Neural crest cell (in vitro differentiated cells): ENCODE data around the gene WDR13. TPM values are rescaled to one million over a fixed set of nuclear protein-coding genes. Genes with fewer than 3 reads are reported as not detected.

Experiments
- DNase-seq: peaks from one replicate; pipeline ENCODE4 v3.0.0; 2021; ENCODE audit warnings: low read depth, mixed read lengths, low spot score
- H3K27ac Mint-ChIP-seq: one replicate; pipeline ENCODE4 v1.8.0; 2021; ENCODE audit warnings: mild to moderate bottlenecking, mixed read lengths; ENCODE audit not compliant: unreplicated experiment
- H3K27me3 Mint-ChIP-seq: 2 replicates; pipeline ENCODE4 v1.8.0; 2021; ENCODE audit warnings: low read depth, mild to moderate bottlenecking, mixed read lengths
- H3K36me3 Mint-ChIP-seq: 2 replicates; pipeline ENCODE4 v1.8.0; 2021; ENCODE audit warnings: low read depth, mild to moderate bottlenecking, mixed read lengths
- H3K4me1 Mint-ChIP-seq: 2 replicates; pipeline ENCODE4 v1.8.0; 2021; ENCODE audit warnings: mixed read lengths
- H3K4me3 Mint-ChIP-seq: one replicate; pipeline ENCODE4 v1.8.0; 2021; ENCODE audit warnings: mild to moderate bottlenecking, mixed read lengths
- H3K9me3 Mint-ChIP-seq: 2 replicates; pipeline ENCODE4 v1.8.0; 2021; ENCODE audit warnings: mixed read lengths
- total RNA-seq: library from RNA; stranded (reverse); gene quantifications from 2 replicates; pipeline ENCODE4 v1.2.1, GENCODE V29; 2021
- TF ChIP-seq, protein P1 (sequence below): fragments of 200-600 bp; sonication (generic); conservative IDR thresholded peaks from 2 replicates; pipeline ENCODE4 v1.5.0; 2021; ENCODE audit warnings: antibody characterized with exemption, mild to moderate bottlenecking

Gene WDR13
- total RNA-seq, 1 donor from 2014 or later: 75.3 TPM

DNA sequence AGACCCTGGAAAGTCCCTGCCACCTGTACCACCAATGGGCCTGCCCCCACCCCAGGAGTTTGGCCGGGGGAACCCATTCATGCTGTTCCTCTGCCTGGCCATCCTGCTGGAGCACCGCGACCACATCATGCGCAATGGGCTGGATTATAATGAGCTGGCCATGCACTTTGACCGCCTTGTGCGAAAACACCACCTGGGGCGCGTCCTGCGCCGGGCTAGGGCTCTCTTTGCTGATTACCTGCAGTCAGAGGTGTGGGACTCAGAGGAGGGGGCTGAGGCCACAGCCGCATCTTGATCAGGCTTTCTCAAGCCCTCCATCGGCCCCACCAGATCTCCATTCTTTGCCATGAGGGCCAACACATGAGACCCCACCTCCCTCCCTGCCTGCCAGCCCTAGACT is 36.6 kb upstream of the WDR13 start:
- Mint-ChIP-seq H3K4me3 (no peak overlapping the region), H3K4me1 (no peaks in the 10 kb centered on the region), H3K36me3 (peaks cover 3% of the 10 kb centered on the region), H3K27me3 (no peaks in the 10 kb centered on the region), H3K27ac (no peak overlapping the region), H3K9me3 (no peaks in the 10 kb centered on the region)
- TF ChIP-seq, protein P1, sequence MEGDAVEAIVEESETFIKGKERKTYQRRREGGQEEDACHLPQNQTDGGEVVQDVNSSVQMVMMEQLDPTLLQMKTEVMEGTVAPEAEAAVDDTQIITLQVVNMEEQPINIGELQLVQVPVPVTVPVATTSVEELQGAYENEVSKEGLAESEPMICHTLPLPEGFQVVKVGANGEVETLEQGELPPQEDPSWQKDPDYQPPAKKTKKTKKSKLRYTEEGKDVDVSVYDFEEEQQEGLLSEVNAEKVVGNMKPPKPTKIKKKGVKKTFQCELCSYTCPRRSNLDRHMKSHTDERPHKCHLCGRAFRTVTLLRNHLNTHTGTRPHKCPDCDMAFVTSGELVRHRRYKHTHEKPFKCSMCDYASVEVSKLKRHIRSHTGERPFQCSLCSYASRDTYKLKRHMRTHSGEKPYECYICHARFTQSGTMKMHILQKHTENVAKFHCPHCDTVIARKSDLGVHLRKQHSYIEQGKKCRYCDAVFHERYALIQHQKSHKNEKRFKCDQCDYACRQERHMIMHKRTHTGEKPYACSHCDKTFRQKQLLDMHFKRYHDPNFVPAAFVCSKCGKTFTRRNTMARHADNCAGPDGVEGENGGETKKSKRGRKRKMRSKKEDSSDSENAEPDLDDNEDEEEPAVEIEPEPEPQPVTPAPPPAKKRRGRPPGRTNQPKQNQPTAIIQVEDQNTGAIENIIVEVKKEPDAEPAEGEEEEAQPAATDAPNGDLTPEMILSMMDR: no peak
- no peak for DNase-seq

DNA sequence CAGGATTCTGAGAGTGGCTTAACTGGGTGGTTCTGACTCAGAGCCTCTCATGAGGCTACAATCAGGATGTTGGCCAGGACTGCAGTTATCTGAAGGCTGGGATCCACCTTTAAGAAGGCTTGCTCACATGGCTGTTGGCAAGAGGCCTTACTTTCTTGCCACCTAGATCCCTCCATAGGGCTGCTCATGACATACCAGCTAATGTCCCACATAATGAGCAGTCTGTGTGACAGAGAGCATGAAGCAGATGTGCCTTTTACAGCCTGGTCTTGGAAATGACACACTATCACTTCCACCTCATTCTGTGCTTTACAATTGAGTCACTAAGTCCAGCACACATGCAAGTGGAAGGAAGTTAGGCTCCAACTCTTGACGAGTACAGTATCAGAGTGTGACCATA is 27.3 kb upstream of the WDR13 start:
- Mint-ChIP-seq H3K9me3 (no peaks in the 10 kb centered on the region), H3K4me3 (no peak overlapping the region), H3K27me3 (no peaks in the 10 kb centered on the region), H3K36me3 (peaks cover 2% of the 10 kb centered on the region), H3K27ac (no peak overlapping the region), H3K4me1 (peaks cover 13% of the 10 kb centered on the region)
- no peak for DNase-seq
- TF ChIP-seq, protein P1: no peak

GRCh38 chrX:48573690-48574269 is 23.5 kb upstream of the WDR13 start:
- Mint-ChIP-seq H3K27me3 (no peaks in the 10 kb centered on the region), H3K9me3 (no peaks in the 10 kb centered on the region), H3K36me3 (peaks cover 12% of the 10 kb centered on the region), H3K27ac (peak overlapping the region; percentile 100), H3K4me1 (peaks cover 20% of the 10 kb centered on the region), H3K4me3 (peak overlapping the region; percentile 99)
- DNase-seq: no peak
- TF ChIP-seq, protein P1: no peak

- TF ChIP-seq, protein P1: peak; percentile 53
- H3K36me3 Mint-ChIP-seq: peaks cover 16% of the 10 kb centered on the region
- H3K27ac Mint-ChIP-seq: peak within 1 kb of the TSS; percentile 100
- H3K4me1 Mint-ChIP-seq: peaks cover 20% of the 10 kb centered on the region
- DNase-seq: peak; percentile 67
- H3K9me3 Mint-ChIP-seq: no peaks in the 10 kb centered on the region
- peak within 1 kb of the TSS; percentile 99 for H3K4me3 Mint-ChIP-seq
- H3K27me3 Mint-ChIP-seq: no peaks in the 10 kb centered on the region
Measured at GRCh38 chrX:48574270-48575266, 22.7 kb upstream of the WDR13 start, which contains the start of gene RBM3. TSS of gene RBM3 (plus strand) at chrX:48574484. CDS start at chrX:48575181, 697 bp downstream.

DNA sequence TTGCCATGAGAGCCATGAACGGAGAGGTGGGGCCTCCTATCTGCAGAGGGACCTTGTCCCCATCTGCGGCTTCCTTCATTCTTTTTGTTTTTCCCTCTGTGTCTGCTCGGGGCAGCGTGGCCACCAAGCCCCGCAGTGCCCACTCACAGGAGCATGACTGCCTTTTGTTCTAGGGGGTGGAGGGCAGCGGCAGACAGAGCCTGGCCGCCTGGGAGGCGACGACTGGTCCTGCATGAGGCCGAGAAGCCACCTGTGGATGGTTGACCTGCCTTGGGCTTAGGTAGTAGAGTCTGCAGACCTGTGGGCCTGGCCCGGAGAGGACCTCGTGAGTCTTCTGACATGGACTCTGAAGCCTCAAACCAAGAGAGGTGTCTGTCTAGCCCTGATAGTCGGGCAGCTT is 21.6 kb upstream of the WDR13 start:
- Mint-ChIP-seq H3K9me3 (no peaks in the 10 kb centered on the region), H3K27ac (peak overlapping the region; percentile 91), H3K36me3 (peaks cover 20% of the 10 kb centered on the region), H3K4me1 (peaks cover 20% of the 10 kb centered on the region), H3K4me3 (peak overlapping the region; percentile 99), H3K27me3 (no peaks in the 10 kb centered on the region)
- no peak for DNase-seq
- TF ChIP-seq, protein P1: no peak
